ENCODE results near the gene STAC3. TPM values are rescaled to one million over a fixed set of nuclear protein-coding genes. Genes with fewer than 3 reads are reported as not detected.

Gene STAC3
- total RNA-seq, 1 donor from 2014 or later, result 6.0 TPM

DNA sequence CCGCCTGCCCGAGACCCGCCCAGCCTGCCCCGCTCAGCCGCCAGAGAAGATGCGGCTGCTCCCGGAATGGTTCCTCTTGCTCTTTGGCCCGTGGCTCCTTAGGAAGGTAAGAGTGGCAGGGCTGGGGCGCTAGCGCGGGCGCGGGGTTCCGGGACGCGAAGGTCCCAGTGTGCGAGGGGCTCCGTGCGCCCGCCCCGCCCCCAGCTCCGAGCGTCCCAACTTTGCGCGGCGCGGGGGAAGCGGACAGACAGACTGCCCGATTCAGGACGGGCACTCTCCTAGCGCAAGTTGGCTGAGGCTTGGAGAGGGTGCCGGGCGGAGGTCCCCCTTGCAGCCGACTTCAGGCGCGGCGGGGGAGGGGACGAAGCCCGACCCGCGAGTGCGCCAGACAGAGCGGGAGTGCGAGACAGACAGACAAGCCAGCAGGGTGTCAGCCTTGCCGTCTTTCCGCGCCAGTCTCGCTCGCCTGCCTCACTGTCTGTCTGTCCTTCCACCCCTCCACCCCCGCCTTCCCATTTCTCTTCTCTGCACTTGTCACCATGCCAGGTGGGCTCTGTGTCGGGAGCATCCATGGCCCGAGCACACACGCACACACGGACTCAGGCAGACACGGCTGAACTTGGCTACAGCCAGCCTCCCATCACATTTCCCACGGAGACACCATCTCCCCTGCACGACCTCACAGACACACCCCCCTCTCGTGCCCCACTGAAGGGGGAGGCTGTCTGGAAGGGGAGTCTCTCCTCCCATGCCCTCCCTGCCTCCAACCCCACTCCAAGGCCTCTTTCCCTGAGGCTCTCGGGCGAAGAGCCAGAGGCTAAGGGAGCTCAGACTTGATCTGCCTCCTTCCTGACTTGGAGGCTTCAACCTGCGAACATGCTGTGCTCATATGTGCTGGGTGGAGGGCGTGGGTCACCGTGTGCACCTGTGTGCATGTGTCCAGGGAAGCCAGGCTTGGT, 33.8 kb downstream of the STAC3 start:
- intact Hi-C loops (cut with DNase I), result no loop called here
- no peak for DNase-seq
- peaks cover 79% of the 10 kb centered on the region for H3K27me3 ChIP-seq
- no peak for ATAC-seq
- H3K4me1 ChIP-seq, result peaks cover 24% of the 10 kb centered on the region
- H3K4me3 ChIP-seq, result peak overlapping the region; percentile 37
- no peak overlapping the region for H3K27ac ChIP-seq
- peaks cover 5% of the 10 kb centered on the region for H3K36me3 ChIP-seq
- TF ChIP-seq, protein P1, sequence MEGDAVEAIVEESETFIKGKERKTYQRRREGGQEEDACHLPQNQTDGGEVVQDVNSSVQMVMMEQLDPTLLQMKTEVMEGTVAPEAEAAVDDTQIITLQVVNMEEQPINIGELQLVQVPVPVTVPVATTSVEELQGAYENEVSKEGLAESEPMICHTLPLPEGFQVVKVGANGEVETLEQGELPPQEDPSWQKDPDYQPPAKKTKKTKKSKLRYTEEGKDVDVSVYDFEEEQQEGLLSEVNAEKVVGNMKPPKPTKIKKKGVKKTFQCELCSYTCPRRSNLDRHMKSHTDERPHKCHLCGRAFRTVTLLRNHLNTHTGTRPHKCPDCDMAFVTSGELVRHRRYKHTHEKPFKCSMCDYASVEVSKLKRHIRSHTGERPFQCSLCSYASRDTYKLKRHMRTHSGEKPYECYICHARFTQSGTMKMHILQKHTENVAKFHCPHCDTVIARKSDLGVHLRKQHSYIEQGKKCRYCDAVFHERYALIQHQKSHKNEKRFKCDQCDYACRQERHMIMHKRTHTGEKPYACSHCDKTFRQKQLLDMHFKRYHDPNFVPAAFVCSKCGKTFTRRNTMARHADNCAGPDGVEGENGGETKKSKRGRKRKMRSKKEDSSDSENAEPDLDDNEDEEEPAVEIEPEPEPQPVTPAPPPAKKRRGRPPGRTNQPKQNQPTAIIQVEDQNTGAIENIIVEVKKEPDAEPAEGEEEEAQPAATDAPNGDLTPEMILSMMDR (IDR thresholded peaks at IDR 0.05), result no peak
- no peaks in the 10 kb centered on the region for H3K9me3 ChIP-seq

DNA sequence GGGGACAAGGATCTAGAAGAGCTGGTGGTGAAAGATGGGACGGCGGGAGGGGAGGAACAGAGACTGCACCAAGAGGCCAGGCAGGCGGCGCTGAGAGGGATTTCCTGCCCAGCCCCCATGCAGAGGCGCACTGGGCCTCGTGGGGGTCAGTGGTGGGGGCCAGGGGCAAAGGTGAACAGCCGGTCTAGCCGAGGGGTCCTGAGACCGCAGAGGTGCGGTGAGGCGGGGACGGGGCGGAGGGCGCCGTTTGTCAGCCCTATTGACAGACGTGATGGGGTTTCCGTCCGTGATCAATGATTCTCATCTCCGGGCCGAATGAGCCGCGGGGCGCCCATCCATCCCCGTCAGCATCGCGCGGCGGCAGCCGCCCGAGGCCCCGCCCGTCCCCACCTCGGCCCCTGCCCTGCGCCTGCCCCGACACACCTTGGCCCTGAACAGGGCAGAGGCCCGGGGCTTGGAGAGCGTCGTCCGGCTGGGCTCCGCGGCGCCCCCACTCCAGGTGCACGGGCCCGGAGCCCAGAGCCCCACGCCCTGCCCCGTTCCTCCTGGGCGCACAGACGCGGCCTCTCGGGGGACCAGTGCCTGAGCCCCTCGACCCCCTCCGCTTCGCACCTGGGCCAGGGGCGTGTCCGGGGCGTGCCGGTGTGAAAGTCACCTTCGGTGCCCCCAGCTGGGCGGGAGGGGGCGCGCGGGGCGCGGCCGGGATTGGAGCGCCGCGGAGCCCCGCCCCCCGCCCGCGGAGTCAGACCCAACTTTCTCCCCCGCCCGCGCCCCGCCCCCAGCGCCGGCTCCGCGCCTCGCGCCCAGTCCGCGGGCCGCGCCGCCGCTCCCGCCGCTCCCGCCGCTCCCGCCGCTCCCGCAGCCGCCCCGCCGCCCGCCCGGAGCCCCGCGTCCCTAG, 34.7 kb downstream of the STAC3 start, which contains the start of gene NXPH4:
Gene NXPH4 (plus strand): TSS at position 781 of the 898 bp plus-strand sequence. CDS start 176 bp downstream, outside the sequence.
- Histone ChIP-seq H3K27ac (no peak within 1 kb of the TSS), H3K27me3 (peaks cover 69% of the 10 kb centered on the region), H3K36me3 (peaks cover 8% of the 10 kb centered on the region), H3K4me1 (peaks cover 24% of the 10 kb centered on the region), H3K9me3 (no peaks in the 10 kb centered on the region), H3K4me3 (peak within 1 kb of the TSS; percentile 39)
- ATAC-seq, result peak; percentile 2
- no peak for DNase-seq
- TF ChIP-seq, protein P1 (IDR thresholded peaks at IDR 0.05), result no peak
- intact Hi-C loops (cut with DNase I), result no loop called here

DNA sequence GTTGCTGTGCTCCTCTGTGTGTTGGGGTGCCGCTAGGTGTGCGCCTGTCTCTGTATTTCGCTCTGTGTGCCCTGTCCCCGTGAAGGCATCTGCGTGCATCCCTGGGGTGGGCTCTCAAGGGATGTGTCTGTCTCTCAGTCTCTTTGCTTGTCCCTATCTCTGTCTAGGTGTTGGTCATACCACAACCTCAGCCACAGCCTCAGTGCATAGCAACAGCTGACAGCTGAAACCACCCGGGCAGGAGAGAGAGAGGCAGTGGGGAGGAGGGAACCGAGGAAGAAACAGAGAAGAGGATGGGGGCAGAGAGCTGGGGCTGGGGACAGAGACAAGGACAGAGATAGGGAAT, 35.3 kb downstream of the STAC3 start:
- Histone ChIP-seq H3K27me3 (peaks cover 63% of the 10 kb centered on the region), H3K4me3 (no peak overlapping the region), H3K4me1 (peaks cover 24% of the 10 kb centered on the region), H3K9me3 (no peaks in the 10 kb centered on the region), H3K36me3 (peaks cover 11% of the 10 kb centered on the region), H3K27ac (no peak overlapping the region)
- DNase-seq (no peak), ATAC-seq (no peak)
- TF ChIP-seq, protein P1 (IDR thresholded peaks at IDR 0.05), result no peak
- intact Hi-C loops (cut with DNase I), result no loop called here

DNA sequence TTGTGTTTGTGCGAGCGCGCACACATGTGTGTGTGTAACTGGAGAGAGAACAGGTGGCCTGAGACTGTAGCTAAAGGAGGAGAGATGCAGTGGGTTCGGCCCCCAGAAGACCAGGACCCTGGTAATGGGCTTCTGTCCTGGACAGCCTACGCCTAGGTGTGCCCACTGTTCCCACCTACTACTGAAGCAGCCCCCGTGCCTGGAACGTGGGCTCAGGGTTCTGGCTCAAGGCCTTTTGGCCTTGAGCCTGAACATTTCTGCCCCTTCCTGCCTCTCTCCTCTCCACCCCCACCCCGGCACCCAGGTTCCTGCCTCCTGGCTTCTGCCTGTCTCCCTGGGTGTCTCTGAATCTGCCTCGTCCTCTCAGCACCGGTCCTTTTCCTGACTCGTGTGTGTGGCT, 35.9 kb downstream of the STAC3 start:
- ATAC-seq (no peak), DNase-seq (no peak)
- H3K9me3 ChIP-seq, result no peaks in the 10 kb centered on the region
- peaks cover 24% of the 10 kb centered on the region for H3K4me1 ChIP-seq
- peaks cover 15% of the 10 kb centered on the region for H3K36me3 ChIP-seq
- H3K27ac ChIP-seq, result no peak overlapping the region
- TF ChIP-seq, protein P1 (IDR thresholded peaks at IDR 0.05), result no peak
- peaks cover 57% of the 10 kb centered on the region for H3K27me3 ChIP-seq
- intact Hi-C loops (cut with DNase I), result no loop called here
- H3K4me3 ChIP-seq, result no peak overlapping the region

DNA sequence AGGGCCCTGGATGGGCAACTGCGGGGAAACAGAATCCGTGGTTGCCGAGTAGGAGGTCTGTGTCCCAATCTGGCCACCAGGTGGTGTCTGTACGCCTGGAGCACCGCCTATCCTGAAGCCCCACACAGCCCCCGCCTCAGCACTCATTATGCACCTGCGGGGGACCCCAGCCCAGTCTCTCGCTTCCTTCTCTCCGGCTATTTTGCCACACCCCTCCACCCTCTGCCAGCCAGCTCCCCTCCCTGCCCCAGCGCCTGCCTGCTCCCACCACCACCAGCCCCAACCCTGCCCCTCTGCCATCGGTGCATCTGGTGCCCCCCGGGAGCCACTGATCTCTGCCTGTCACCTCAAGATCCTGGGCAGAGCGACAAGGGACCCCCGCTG, 36.6 kb downstream of the STAC3 start:
- H3K4me3 ChIP-seq, result no peak overlapping the region
- TF ChIP-seq, protein P1 (IDR thresholded peaks at IDR 0.05), result peak; percentile 71
- no peaks in the 10 kb centered on the region for H3K9me3 ChIP-seq
- H3K27me3 ChIP-seq, result peaks cover 50% of the 10 kb centered on the region
- H3K4me1 ChIP-seq, result peaks cover 24% of the 10 kb centered on the region
- DNase-seq (no peak), ATAC-seq (peak; percentile 59)
- no peak overlapping the region for H3K27ac ChIP-seq
- peaks cover 22% of the 10 kb centered on the region for H3K36me3 ChIP-seq
- intact Hi-C loops (cut with DNase I), result no loop called here
